Esophagus muscularis mucosa (tissue), 4 donors: ENCODE results near the gene TATDN3. TPM values are rescaled to one million over a fixed set of nuclear protein-coding genes. Genes with fewer than 3 reads are reported as not detected.
"Not testable (repeated sequence)": the region's sequence is repeated elsewhere in the genome, so short reads cannot be mapped to it uniquely, and the experiment has no call there.

Experiments used
- DNase-seq: peaks from one replicate; pipeline ENCODE4 v3.0.0-alpha.2; 2017; ENCODE audit errors: extremely low spot score
- H3K27ac ChIP-seq, 4 donors: fragments of 200-600 bp; sonication (generic); replicated peaks in 1 of 4; 1 replicate in 3 of 4; 2 replicates in 1 of 4; pipeline ENCODE4 v1.5.1; 2016 to 2019; ENCODE audit warnings: mild to moderate bottlenecking in 1 of 4
- H3K27me3 ChIP-seq, 4 donors: fragments of 200-600 bp; sonication (generic); one replicate each; pipeline versions ENCODE4 v1.5.1 to v1.6.0; 2016 to 2019
- H3K36me3 ChIP-seq, 4 donors: fragments of 200-600 bp; sonication (generic); one replicate each; pipeline ENCODE4 v1.5.1; 2016 to 2019
- H3K4me1 ChIP-seq, 4 donors: fragments of 200-600 bp; sonication (generic); one replicate each; pipeline ENCODE4 v1.5.1; 2016 to 2019
- H3K4me3 ChIP-seq, 4 donors: fragments of 200-600 bp; sonication (generic); 1 replicate in 2 of 4; 2 replicates in 2 of 4; pipeline ENCODE4 v1.5.1; 2016 to 2019; ENCODE audit warnings: mild to moderate bottlenecking in 4 of 4, moderate library complexity in 1 of 4
- H3K9me3 ChIP-seq, 4 donors: fragments of 200-600 bp; sonication (generic); 1 replicate in 3 of 4; 2 replicates in 1 of 4; pipeline ENCODE4 v1.5.1; 2016 to 2019
- EP300 ChIP-seq: sonication (generic); formaldehyde crosslinking; IDR thresholded peaks from one replicate; pipeline ENCODE4 v1.6.1; 2017; ENCODE audit warnings: antibody characterized with exemption
- POLR2A ChIP-seq: fragments of 450-650 bp; IDR thresholded peaks from one replicate; pipeline ENCODE4 v1.6.1; 2017; ENCODE audit warnings: antibody characterized with exemption, moderate library complexity, mild to moderate bottlenecking, low read depth
- POLR2AphosphoS5 ChIP-seq, 2 donors: sonication (generic); formaldehyde crosslinking; IDR thresholded peaks; one replicate each; pipeline ENCODE4 v1.6.1; 2017; ENCODE audit warnings: antibody characterized with exemption in 2 of 2
- WGBS: methylation state at CpG from one replicate; pipeline ENCODE4 v1.1.5; 2018; 5-methylcytosine and 5-hydroxymethylcytosine counted together
- intact Hi-C: fragments of 100-400 bp; cut with DNase I; formaldehyde crosslinking; loops from one replicate; pipeline ENCODE4 v1.15.1; 2023
- total RNA-seq, 4 donors: library from RNA; depleted of rRNA; stranded (reverse); fragments of >200 nt; gene quantifications; one replicate each; pipeline versions ENCODE4 v1.1.0 to v1.2.1, GENCODE V29; 2016
- TF ChIP-seq, protein P1 (sequence below), 3 experiments: fragments of 200-600 bp in 2 of 3; fragments of 450-650 bp in 1 of 3; sonication (generic) in 2 of 3; IDR thresholded peaks; one replicate each; pipeline ENCODE4 v1.5.1; 2017 to 2019; ENCODE audit warnings: antibody characterized with exemption in 3 of 3, mild to moderate bottlenecking in 2 of 3, moderate library complexity in 1 of 3

The TATDN3 gene
- total RNA-seq, 4 donors from 2014 or later = 9.9 to 14.1 (median 12.6) TPM

DNA sequence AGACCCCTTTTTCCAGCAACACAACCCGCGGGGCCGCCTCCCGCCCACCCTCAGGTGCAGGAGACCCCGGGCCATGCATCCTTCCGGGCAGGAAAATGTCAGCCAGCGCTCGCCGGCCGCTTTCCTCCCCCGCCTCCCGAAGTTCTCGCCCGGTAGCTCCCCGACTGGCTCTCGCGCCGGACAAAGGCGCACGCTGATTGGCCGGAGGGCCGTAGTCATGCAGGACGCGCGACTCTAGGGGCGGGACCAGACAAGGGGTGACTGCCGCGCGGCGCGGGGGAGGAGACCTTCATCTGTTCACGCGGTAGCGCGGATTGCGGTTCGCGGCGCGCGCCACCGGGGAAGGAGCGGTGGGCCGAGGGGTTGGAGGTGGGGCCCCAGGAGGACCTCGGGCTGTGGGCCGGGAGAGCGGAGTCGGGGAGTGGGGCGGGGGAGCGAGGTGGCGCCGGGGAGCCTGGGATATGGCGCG lies 66.3 kb downstream of the TATDN3 start, which contains the start of gene FLVCR1:
FLVCR1 (plus strand) TSS at position 284 of the 469 bp plus-strand sequence; CDS start at position 462, 178 bp downstream.
- Histone ChIP-seq H3K27ac (peak within 1 kb of the TSS; percentile 88 to 91 (median 90)), H3K9me3 (no peaks in the 10 kb centered on the region), H3K27me3 (no peaks in the 10 kb centered on the region), H3K4me3 (peak within 1 kb of the TSS; percentile 88 to 99 (median 90)), H3K4me1 (peaks cover 15 to 45% (median 37%) of the 10 kb centered on the region in 4 donors), H3K36me3 (no peaks in the 10 kb centered on the region)
- peak; percentile 98 for DNase-seq
- 2% methylated on average over 25 of the region's 54 CpGs for WGBS
- intact Hi-C loops = no loop called here
- TF ChIP-seq POLR2AphosphoS5 (IDR thresholded peaks at IDR 0.05) (peak; percentile 86 to 90), EP300 (no peak), POLR2A (no peak)
- TF ChIP-seq, protein P1, sequence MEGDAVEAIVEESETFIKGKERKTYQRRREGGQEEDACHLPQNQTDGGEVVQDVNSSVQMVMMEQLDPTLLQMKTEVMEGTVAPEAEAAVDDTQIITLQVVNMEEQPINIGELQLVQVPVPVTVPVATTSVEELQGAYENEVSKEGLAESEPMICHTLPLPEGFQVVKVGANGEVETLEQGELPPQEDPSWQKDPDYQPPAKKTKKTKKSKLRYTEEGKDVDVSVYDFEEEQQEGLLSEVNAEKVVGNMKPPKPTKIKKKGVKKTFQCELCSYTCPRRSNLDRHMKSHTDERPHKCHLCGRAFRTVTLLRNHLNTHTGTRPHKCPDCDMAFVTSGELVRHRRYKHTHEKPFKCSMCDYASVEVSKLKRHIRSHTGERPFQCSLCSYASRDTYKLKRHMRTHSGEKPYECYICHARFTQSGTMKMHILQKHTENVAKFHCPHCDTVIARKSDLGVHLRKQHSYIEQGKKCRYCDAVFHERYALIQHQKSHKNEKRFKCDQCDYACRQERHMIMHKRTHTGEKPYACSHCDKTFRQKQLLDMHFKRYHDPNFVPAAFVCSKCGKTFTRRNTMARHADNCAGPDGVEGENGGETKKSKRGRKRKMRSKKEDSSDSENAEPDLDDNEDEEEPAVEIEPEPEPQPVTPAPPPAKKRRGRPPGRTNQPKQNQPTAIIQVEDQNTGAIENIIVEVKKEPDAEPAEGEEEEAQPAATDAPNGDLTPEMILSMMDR (IDR thresholded peaks at IDR 0.05) = no peak

DNA sequence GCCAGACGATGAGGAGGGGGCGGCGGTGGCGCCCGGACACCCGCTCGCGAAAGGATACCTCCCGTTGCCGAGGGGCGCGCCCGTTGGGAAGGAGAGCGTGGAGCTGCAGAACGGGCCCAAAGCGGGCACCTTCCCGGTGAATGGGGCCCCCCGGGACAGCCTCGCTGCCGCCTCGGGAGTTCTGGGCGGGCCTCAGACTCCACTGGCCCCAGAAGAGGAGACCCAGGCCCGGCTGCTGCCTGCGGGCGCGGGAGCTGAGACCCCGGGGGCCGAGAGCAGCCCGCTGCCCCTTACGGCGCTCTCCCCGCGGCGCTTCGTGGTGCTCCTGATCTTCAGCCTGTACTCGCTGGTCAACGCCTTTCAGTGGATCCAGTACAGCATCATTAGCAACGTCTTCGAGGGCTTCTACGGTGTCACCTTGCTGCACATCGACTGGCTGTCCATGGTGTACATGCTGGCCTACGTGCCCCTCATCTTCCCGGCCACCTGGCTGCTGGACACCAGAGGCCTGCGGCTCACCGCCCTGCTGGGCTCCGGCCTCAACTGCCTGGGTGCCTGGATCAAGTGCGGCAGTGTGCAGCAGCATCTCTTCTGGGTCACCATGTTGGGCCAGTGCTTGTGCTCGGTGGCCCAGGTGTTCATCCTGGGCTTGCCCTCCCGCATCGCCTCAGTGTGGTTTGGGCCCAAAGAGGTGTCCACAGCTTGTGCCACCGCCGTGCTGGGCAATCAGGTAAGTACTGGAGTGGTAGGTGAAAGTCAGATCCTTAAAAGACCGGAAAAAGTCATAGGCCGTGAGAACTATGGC lies 67.0 kb downstream of the TATDN3 start:
- Histone ChIP-seq H3K36me3 (no peaks in the 10 kb centered on the region), H3K4me3 (peak overlapping the region; percentile 88 to 99 (median 90)), H3K9me3 (no peaks in the 10 kb centered on the region), H3K27ac (peak overlapping the region; percentile 88 to 91 (median 90)), H3K27me3 (no peaks in the 10 kb centered on the region), H3K4me1 (peaks cover 15 to 51% (median 40%) of the 10 kb centered on the region in 4 donors)
- TF ChIP-seq, protein P1 (IDR thresholded peaks at IDR 0.05) = no peak
- TF ChIP-seq EP300 (no peak), POLR2AphosphoS5 (IDR thresholded peaks at IDR 0.05) (no peak), POLR2A (no peak)
- WGBS = 5% methylated on average over 28 of the region's 54 CpGs
- no peak for DNase-seq
- intact Hi-C loops = no loop called here

DNA sequence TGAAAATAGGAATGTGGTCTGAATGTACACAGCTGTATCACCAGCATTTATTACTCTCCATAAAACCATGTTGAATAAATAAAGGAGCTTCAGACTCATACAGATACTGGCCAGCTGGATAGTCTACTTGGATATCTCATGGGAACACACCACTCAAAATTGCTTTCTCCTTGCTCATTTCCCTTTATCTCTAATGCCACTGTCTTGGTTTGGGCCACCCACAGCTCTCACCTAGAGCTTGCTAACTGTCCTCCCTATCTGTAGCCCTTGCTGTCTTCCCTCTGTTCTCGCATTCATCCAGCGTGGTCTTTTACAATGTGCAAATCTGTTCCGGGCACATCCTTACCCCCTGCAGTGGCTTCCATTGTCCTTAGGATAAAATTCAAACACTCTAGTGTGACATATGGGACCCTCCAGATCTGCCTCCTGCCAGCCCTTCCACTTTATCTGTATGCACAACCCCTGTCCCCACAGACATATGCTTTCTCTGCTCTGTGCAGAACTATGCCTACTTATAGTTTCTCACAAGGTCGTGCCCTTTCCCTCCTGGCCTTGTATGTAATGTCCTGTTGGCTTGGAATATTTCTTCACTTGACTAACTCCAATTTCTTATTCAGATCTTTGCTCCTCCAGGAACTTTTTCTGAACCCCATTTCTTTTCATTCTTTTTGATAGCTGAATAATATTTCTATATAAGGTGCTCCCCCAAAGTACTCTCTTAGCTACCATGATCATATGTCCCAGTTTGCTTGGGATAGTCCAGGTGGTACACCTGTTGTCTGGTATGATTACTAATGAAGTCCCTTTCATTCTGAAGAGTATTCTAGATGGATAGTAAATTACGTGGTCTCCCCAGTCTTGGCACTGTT lies 69.3 kb downstream of the TATDN3 start:
- no peak for TF ChIP-seq POLR2AphosphoS5 (IDR thresholded peaks at IDR 0.05)
- no peak for TF ChIP-seq POLR2A
- no peak for TF ChIP-seq EP300
- TF ChIP-seq, protein P1 (IDR thresholded peaks at IDR 0.05) = no peak

DNA sequence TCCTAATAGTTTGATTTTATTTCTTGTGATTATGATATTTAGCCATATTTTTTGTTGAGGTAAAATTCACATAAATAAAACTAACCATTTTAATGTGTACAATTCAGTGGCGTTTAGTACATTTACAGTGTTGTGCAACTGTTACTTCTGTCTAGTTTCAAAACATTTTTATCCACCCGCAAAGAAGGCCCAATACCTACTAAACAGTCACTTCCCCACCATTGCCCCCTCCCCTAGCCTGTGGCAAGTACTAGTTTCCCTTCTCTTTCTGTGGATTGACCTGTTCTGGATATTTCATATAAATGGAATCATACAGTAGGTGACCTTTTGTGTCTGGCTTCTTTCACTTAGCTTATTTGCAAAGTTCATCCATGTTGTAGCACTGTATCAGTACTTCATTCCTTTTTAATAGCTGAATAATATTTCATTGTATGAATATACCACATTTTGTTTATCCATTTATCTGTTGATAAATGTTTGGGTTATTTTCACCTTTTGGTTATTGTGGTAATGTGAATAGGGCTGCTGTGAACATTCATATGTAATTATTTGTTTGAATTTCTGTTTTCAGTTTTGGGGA lies 70.5 kb downstream of the TATDN3 start:
- H3K27me3 ChIP-seq = no peaks in the 10 kb centered on the region
- WGBS = 78% methylated on average over 2 of the region's 2 CpGs
- no peak for DNase-seq
- peaks cover 12 to 48% (median 33%) of the 10 kb centered on the region in 4 donors for H3K4me1 ChIP-seq
- H3K9me3 ChIP-seq = no peaks in the 10 kb centered on the region
- H3K27ac ChIP-seq = no peak overlapping the region
- peaks cover 0 to 1% (median 0%) of the 10 kb centered on the region in 4 donors for H3K36me3 ChIP-seq
- intact Hi-C loops = no loop called here
- no peak overlapping the region for H3K4me3 ChIP-seq
- TF ChIP-seq POLR2AphosphoS5 (IDR thresholded peaks at IDR 0.05) (no peak), POLR2A (no peak), EP300 (no peak)
- TF ChIP-seq, protein P1 (IDR thresholded peaks at IDR 0.05) = no peak

More for the DNA sequence above, 69.3 kb downstream of the TATDN3 start:
- no peak overlapping the region for H3K4me3 ChIP-seq
- no peak overlapping the region for H3K27ac ChIP-seq
- H3K36me3 ChIP-seq = no peaks in the 10 kb centered on the region
- intact Hi-C loops = no loop called here
- 74% methylated on average over 5 of the region's 5 CpGs for WGBS
- no peak for DNase-seq
- H3K9me3 ChIP-seq = no peaks in the 10 kb centered on the region
- no peaks in the 10 kb centered on the region for H3K27me3 ChIP-seq
- H3K4me1 ChIP-seq = peaks cover 15 to 53% (median 40%) of the 10 kb centered on the region in 4 donors

DNA sequence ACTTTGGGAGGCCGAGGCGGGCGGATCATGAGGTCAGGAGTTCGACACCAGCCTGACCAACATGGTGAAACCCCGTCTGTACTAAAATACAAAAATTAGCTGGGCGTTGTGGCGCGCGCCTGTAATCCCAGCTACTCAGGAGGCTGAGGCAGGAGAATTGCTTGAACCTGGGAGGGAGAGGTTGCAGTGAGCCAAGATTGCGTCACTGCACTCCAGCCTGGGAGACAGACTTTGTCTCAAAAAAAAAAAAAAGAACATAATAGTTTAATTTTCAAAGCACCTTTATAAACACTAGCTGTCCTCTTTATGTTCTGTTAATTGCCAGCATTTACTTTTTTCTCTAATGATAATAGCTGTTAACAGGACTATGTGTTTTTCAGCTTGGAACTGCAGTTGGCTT lies 71.7 kb downstream of the TATDN3 start:
- H3K27ac ChIP-seq, H3K9me3 ChIP-seq, H3K27me3 ChIP-seq, DNase-seq, H3K4me3 ChIP-seq, intact Hi-C loops: not testable (repeated sequence)
- peaks cover 0 to 11% (median 3%) of the 10 kb centered on the region in 4 donors for H3K36me3 ChIP-seq
- peaks cover 10 to 45% (median 28%) of the 10 kb centered on the region in 4 donors for H3K4me1 ChIP-seq
- 88% methylated on average over 10 of the region's 10 CpGs for WGBS
